ENCODE data around the gene CDV3. TPM values are rescaled to one million over a fixed set of nuclear protein-coding genes. Genes with fewer than 3 reads are reported as not detected.

CDV3 gene
- total RNA-seq, 1 experiment from 2014 or later = 73.9 TPM

GRCh38 chr3:133568294-133569014 lies 5.0 kb upstream of the CDV3 start:
- DNase-seq (ENCODE audit: low spot score) = no peak

- DNase-seq (ENCODE audit: low spot score) = peak; percentile 42
Observed at GRCh38 chr3:133570139-133570936, 3.1 kb upstream of the CDV3 start.

GRCh38 chr3:133570937-133571320 lies 2.6 kb upstream of the CDV3 start:
- no peak for DNase-seq (ENCODE audit: low spot score)

GRCh38 chr3:133572158-133573053 lies 1.1 kb upstream of the CDV3 start:
- DNase-seq (ENCODE audit: low spot score) = no peak

GRCh38 chr3:133573054-133573628 lies 345 bp upstream of the CDV3 start:
- DNase-seq (ENCODE audit: low spot score) = peak; percentile 100

GRCh38 chr3:133574260-133574881 lies 885 bp downstream of the CDV3 start:
- peak; percentile 70 for DNase-seq (ENCODE audit: low spot score)

- no peak for DNase-seq (ENCODE audit: low spot score)
Observed at GRCh38 chr3:133575086-133575485, 1.6 kb downstream of the CDV3 start.

GRCh38 chr3:133576169-133576568 lies 2.7 kb downstream of the CDV3 start:
- DNase-seq (ENCODE audit: low spot score) = no peak

GRCh38 chr3:133578548-133579191 lies 5.2 kb downstream of the CDV3 start:
- peak; percentile 71 for DNase-seq (ENCODE audit: low spot score)

- DNase-seq (ENCODE audit: low spot score) = no peak
Observed at GRCh38 chr3:133583396-133583795, 9.9 kb downstream of the CDV3 start.

- no peak for DNase-seq (ENCODE audit: low spot score)
Observed at GRCh38 chr3:133588035-133588434, 14.5 kb downstream of the CDV3 start.

GRCh38 chr3:133588784-133589465 lies 15.4 kb downstream of the CDV3 start:
- no peak for DNase-seq (ENCODE audit: low spot score)

GRCh38 chr3:133589503-133589902 lies 16.0 kb downstream of the CDV3 start:
- no peak for DNase-seq (ENCODE audit: low spot score)

GRCh38 chr3:133591271-133591742 lies 17.8 kb downstream of the CDV3 start:
- no peak for DNase-seq (ENCODE audit: low spot score)

- DNase-seq (ENCODE audit: low spot score) = no peak
Observed at GRCh38 chr3:133592843-133593242, 19.4 kb downstream of the CDV3 start.

- no peak for DNase-seq (ENCODE audit: low spot score)
Observed at GRCh38 chr3:133593243-133593642, 19.8 kb downstream of the CDV3 start.

GRCh38 chr3:133595341-133595740 lies 21.9 kb downstream of the CDV3 start:
- DNase-seq (ENCODE audit: low spot score) = no peak

- DNase-seq (ENCODE audit: low spot score) = no peak
Observed at GRCh38 chr3:133598405-133598804, 24.9 kb downstream of the CDV3 start.

GRCh38 chr3:133599280-133599679 lies 25.8 kb downstream of the CDV3 start:
- no peak for DNase-seq (ENCODE audit: low spot score)

- DNase-seq (ENCODE audit: low spot score) = no peak
Observed at GRCh38 chr3:133600572-133601081, 27.1 kb downstream of the CDV3 start.

Measured in HT-29 (cell line).